ENCODE results near the gene NEGR1. TPM values are rescaled to one million over a fixed set of nuclear protein-coding genes. Genes with fewer than 3 reads are reported as not detected.

NEGR1 gene
- total and polyA plus RNA-seq, 9 donors, result 4.7 to 15.1 (median 9.1) TPM

DNA sequence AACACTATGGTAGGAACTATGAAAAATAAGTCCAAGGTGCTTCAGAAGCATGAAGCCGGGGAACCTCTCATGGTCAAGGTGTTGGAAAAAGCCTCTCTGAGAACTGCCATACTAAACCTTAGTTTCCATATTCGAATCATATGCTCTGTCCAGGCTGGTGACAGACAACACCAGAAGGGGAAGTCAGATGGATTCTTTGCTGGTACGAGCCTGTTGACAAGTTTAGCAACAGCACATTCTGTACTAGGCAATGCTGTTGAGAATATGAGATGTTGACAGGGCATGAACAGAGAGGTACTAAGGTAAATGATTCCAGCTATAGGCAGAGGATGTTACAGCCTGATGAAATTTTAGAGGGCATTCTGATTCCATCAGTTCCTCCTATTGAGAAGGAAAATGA is 740.2 kb downstream of the NEGR1 start:
- Histone ChIP-seq H3K4me3 (no peak overlapping the region), H3K36me3 (no peaks in the 10 kb centered on the region), H3K27ac (no peak overlapping the region), H3K4me1 (ENCODE audit: insufficient read depth) (no peaks in the 10 kb centered on the region), H3K27me3 (no peaks in the 10 kb centered on the region), H3K9me3 (no peaks in the 10 kb centered on the region)
- intact Hi-C loops (cut with DNase I), result no loop called here
- no peak for DNase-seq
- 75 to 88% (median 80%) methylated on average over 3 of the region's 3 CpGs for WGBS, 3 donors
- no peak for TF ChIP-seq POLR2A (IDR thresholded peaks at IDR 0.05)
- TF ChIP-seq EP300 (IDR thresholded peaks at IDR 0.05), result no peak
- TF ChIP-seq, protein P1, sequence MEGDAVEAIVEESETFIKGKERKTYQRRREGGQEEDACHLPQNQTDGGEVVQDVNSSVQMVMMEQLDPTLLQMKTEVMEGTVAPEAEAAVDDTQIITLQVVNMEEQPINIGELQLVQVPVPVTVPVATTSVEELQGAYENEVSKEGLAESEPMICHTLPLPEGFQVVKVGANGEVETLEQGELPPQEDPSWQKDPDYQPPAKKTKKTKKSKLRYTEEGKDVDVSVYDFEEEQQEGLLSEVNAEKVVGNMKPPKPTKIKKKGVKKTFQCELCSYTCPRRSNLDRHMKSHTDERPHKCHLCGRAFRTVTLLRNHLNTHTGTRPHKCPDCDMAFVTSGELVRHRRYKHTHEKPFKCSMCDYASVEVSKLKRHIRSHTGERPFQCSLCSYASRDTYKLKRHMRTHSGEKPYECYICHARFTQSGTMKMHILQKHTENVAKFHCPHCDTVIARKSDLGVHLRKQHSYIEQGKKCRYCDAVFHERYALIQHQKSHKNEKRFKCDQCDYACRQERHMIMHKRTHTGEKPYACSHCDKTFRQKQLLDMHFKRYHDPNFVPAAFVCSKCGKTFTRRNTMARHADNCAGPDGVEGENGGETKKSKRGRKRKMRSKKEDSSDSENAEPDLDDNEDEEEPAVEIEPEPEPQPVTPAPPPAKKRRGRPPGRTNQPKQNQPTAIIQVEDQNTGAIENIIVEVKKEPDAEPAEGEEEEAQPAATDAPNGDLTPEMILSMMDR (IDR thresholded peaks at IDR 0.05), result no peak

DNA sequence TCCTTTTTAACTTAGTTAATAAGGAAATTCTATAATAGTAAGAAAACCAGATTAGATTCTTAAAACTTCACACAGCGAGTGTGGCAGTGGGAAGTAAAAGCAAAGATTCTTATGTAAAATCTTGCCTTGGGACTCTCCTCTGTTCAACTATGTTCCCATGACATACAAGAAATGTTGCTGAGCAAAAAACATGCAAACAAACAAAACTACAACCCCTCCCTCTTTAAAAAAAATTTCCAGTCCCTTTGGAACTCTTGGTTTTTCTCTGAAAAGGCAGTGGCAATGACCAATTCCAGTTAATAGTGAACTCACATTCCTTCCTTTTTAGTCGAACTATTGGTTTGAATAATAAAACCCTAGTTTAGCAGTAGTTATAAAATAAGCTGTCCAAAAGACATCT is 748.4 kb downstream of the NEGR1 start:
- WGBS, 3 donors, result 82 to 87% (median 85%) methylated on average over 2 of the region's 2 CpGs
- TF ChIP-seq, protein P1 (IDR thresholded peaks at IDR 0.05), result no peak
- no peak for TF ChIP-seq POLR2A (IDR thresholded peaks at IDR 0.05)
- TF ChIP-seq EP300 (IDR thresholded peaks at IDR 0.05), result no peak
- DNase-seq, result no peak
- Histone ChIP-seq H3K4me1 (ENCODE audit: insufficient read depth) (no peaks in the 10 kb centered on the region), H3K27me3 (no peaks in the 10 kb centered on the region), H3K4me3 (no peak overlapping the region), H3K27ac (no peak overlapping the region), H3K36me3 (no peaks in the 10 kb centered on the region), H3K9me3 (no peaks in the 10 kb centered on the region)
- intact Hi-C loops (cut with DNase I), result no loop called here

DNA sequence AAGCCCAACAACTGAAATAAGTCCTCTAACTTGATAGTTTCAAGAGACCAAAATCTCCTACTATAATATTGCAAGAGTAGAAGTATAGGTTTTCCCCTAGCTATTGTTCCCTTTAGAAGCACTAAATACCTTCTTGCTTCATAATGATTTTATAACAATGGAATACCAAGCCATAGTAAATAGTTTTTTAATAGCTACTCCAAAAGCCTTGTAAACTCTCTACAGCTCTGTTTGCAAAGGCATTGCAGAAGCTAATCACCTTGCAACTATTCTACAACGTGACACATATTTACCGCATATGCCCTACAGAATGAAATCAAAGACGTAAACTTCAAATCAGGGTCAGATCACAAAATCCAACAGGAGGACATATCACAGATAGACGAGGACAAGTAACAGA is 750.0 kb downstream of the NEGR1 start:
- no peaks in the 10 kb centered on the region for H3K4me1 ChIP-seq (ENCODE audit: insufficient read depth)
- no peaks in the 10 kb centered on the region for H3K9me3 ChIP-seq
- WGBS, 3 donors, result 89 to 93% (median 90%) methylated on average over 4 of the region's 4 CpGs
- no peaks in the 10 kb centered on the region for H3K36me3 ChIP-seq
- no peak for DNase-seq
- TF ChIP-seq EP300 (IDR thresholded peaks at IDR 0.05) (no peak), POLR2A (IDR thresholded peaks at IDR 0.05) (no peak)
- TF ChIP-seq, protein P1 (IDR thresholded peaks at IDR 0.05), result no peak
- H3K27me3 ChIP-seq, result no peaks in the 10 kb centered on the region
- H3K27ac ChIP-seq, result no peak overlapping the region
- intact Hi-C loops (cut with DNase I), result no loop called here
- H3K4me3 ChIP-seq, result no peak overlapping the region

DNA sequence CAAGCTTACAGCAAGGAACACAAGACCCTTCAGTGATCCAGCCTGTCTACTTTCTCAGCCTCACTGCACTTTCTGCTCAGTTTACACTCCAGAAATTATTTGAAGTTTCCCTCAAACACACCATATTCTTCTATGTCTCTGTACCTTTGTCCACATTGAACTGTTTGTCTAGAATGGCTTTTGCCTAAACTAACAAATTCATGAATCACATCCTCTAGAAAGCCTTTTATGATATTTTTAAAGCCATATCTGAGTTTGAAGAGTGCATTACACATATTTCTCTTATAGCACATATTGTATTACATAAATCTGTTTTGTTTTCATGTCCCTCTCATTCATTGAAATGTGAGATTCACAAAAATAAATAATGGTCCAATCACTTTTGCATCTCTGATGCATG is 755.5 kb downstream of the NEGR1 start:
- H3K27ac ChIP-seq, result no peak overlapping the region
- TF ChIP-seq, protein P1 (IDR thresholded peaks at IDR 0.05), result no peak
- TF ChIP-seq POLR2A (IDR thresholded peaks at IDR 0.05) (no peak), EP300 (IDR thresholded peaks at IDR 0.05) (no peak)
- intact Hi-C loops (cut with DNase I), result loop anchor here in 1 of 4 donors (10.0 kb wide), 1 partner anchor 432 kb away; no protein-coding TSS in a partner anchor
- no peaks in the 10 kb centered on the region for H3K9me3 ChIP-seq
- DNase-seq, result no peak
- H3K4me3 ChIP-seq, result no peak overlapping the region
- no peaks in the 10 kb centered on the region for H3K27me3 ChIP-seq
- no peaks in the 10 kb centered on the region for H3K4me1 ChIP-seq (ENCODE audit: insufficient read depth)
- H3K36me3 ChIP-seq, result no peaks in the 10 kb centered on the region

Measured in ovary (tissue), 9 donors.